Hepatic stellate cell (primary cell): Measurements from ENCODE around the gene USP22.

Experiments used
- DNase-seq: peaks from one replicate; pipeline ENCODE4 v3.0.0; 2011; ENCODE audit warnings: low spot score

USP22 gene

GRCh38 chr17:20999841-21000532 lies 42.8 kb downstream of the USP22 start:
- DNase-seq = no peak

- peak; percentile 61 for DNase-seq
Measured at GRCh38 chr17:20999044-20999573, 43.7 kb downstream of the USP22 start.

- DNase-seq = no peak
Measured at GRCh38 chr17:20998571-20999043, 44.2 kb downstream of the USP22 start.

- no peak for DNase-seq
Measured at GRCh38 chr17:20997711-20998570, 44.9 kb downstream of the USP22 start.

- DNase-seq = no peak
Measured at GRCh38 chr17:20996724-20997615, 45.8 kb downstream of the USP22 start.

- no peak for DNase-seq
Measured at GRCh38 chr17:20995873-20996723, 46.7 kb downstream of the USP22 start.

- no peak for DNase-seq
Measured at GRCh38 chr17:20995164-20995872, 47.5 kb downstream of the USP22 start.

- DNase-seq = no peak
Measured at GRCh38 chr17:20994779-20995149, 48.0 kb downstream of the USP22 start.

- DNase-seq = no peak
Measured at GRCh38 chr17:20993863-20994778, 48.7 kb downstream of the USP22 start.

GRCh38 chr17:20992987-20993862 lies 49.6 kb downstream of the USP22 start:
- peak; percentile 95 for DNase-seq

GRCh38 chr17:20992416-20992815 lies 50.4 kb downstream of the USP22 start:
- DNase-seq = no peak

GRCh38 chr17:20991276-20992037 lies 51.4 kb downstream of the USP22 start:
- DNase-seq = no peak

GRCh38 chr17:20989991-20990855 lies 52.6 kb downstream of the USP22 start:
- no peak for DNase-seq

GRCh38 chr17:20989481-20989880 lies 53.3 kb downstream of the USP22 start:
- DNase-seq = no peak

GRCh38 chr17:20988896-20989295 lies 53.9 kb downstream of the USP22 start:
- DNase-seq = no peak

GRCh38 chr17:20988001-20988636 lies 54.7 kb downstream of the USP22 start:
- no peak for DNase-seq
